Measurements from ENCODE around the gene CORO1C. TPM values are rescaled to one million over a fixed set of nuclear protein-coding genes. Genes with fewer than 3 reads are reported as not detected.

The CORO1C gene
- total RNA-seq, 1 experiment from 2014 or later, result 138 TPM

DNA sequence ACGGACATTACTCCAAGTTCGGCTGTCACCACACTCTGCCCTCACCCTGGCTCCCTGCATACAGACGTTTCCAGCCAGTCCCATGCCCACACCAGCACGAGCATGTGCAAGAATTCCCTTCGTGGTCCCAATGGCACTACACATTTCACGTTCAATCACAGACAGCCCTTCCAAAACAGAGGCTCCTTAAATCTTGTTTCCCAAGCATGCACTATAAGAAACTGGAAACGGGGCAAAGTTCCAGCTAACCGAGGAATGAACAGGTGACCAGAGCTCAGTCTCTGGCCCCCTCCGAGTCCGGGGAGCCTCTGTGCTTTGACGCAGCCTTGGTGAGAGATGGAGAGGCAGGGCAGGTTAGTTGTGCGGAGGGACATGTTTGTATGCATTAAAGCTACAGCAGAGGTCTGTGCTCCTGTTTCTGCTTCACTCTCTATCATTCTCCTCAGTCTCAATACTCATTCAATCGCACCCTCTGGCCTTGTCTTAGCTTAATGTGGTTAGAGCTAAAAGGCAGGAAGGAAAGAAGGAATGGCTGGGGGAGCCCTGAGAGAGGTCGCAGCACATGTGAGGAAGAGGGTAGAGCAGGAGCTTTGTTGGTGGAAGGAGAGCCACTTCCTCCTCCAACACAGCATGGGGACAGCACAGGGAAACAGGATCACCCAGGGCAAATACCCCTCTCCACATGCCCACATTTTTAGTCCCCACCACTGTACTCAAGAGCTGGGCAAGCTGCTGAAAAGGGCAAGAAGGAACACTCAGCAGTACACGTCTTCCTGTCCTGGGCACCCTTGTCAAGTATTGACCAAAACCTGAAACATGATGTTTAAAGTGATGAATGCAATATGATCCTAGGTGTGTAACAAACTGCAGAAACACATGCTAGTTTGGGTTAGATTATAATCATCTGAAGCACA is 85.4 kb downstream of the CORO1C start:
- DNase-seq (ENCODE audit: low read depth, low spot score), result no peak
- H3K4me2 ChIP-seq (ENCODE audit: low read length), result no peak overlapping the region
- H4K20me1 ChIP-seq (ENCODE audit: insufficient read depth), result no peaks in the 10 kb centered on the region

More for the DNA sequence above, 85.4 kb downstream of the CORO1C start:
- POLR2A ChIA-PET, result no interaction called here
- no peak overlapping the region for H2AFZ ChIP-seq (ENCODE audit: low read depth, low read length, poor library complexity, severe bottlenecking)
- no peak for ATAC-seq
- no peak overlapping the region for H3K9ac ChIP-seq (ENCODE audit: low read length)
- no peaks in the 10 kb centered on the region for H3K27me3 ChIP-seq (ENCODE audit: insufficient read depth, low read length)
- no peak overlapping the region for H3K4me3 ChIP-seq (replicated peaks in 1 of 2; ENCODE audit: low read depth in 1 of 2, low read length in 2 of 2)
- no peaks in the 10 kb centered on the region for H3K9me3 ChIP-seq (ENCODE audit: control insufficient read depth in 1 of 2, insufficient read depth in 1 of 2, low read depth in 1 of 2, low read length in 2 of 2)
- no TSS peak for BruUV-seq (replicated peaks)
- RAD21 ChIA-PET (ENCODE audit: low non-redundant PET in 1 of 2, low total read pairs in 2 of 2, uncharacterized antibody in 2 of 2, unreplicated experiment in 2 of 2), result no interaction called here
- intact Hi-C loops (cut with micrococcal nuclease), result no loop called here
- H3K79me2 ChIP-seq (ENCODE audit: insufficient read depth, low read length), result no peaks in the 10 kb centered on the region
- CTCF ChIA-PET, result interaction anchor here (1.2 kb wide), 1 partner anchor 158 kb away, joined by 4 read pairs; no protein-coding TSS in a partner anchor
- peaks cover 0 to 10% of the 10 kb centered on the region in 2 experiments; a peak in 2 of 4 replicates for H3K36me3 ChIP-seq (ENCODE audit: control insufficient read depth in 1 of 2, insufficient read depth in 2 of 2, low read length in 2 of 2)
- TF ChIP-seq CEBPB (IDR thresholded peaks at IDR 0.05; ENCODE audit: low read depth) (no peak), ZFX (IDR thresholded peaks at IDR 0.05) (no peak), JUND (IDR thresholded peaks at IDR 0.05) (no peak), EZH2phosphoT487 (IDR thresholded peaks at IDR 0.05; ENCODE audit: borderline replicate concordance) (no peak)
- TF ChIP-seq, protein P1, sequence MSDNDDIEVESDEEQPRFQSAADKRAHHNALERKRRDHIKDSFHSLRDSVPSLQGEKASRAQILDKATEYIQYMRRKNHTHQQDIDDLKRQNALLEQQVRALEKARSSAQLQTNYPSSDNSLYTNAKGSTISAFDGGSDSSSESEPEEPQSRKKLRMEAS (IDR thresholded peaks at IDR 0.05), result no peak
- TF ChIP-seq, protein P2, sequence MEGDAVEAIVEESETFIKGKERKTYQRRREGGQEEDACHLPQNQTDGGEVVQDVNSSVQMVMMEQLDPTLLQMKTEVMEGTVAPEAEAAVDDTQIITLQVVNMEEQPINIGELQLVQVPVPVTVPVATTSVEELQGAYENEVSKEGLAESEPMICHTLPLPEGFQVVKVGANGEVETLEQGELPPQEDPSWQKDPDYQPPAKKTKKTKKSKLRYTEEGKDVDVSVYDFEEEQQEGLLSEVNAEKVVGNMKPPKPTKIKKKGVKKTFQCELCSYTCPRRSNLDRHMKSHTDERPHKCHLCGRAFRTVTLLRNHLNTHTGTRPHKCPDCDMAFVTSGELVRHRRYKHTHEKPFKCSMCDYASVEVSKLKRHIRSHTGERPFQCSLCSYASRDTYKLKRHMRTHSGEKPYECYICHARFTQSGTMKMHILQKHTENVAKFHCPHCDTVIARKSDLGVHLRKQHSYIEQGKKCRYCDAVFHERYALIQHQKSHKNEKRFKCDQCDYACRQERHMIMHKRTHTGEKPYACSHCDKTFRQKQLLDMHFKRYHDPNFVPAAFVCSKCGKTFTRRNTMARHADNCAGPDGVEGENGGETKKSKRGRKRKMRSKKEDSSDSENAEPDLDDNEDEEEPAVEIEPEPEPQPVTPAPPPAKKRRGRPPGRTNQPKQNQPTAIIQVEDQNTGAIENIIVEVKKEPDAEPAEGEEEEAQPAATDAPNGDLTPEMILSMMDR (IDR thresholded peaks at IDR 0.05 in 2 of 3, conservative IDR thresholded peaks at IDR 0.05 in 1 of 3; ENCODE audit: borderline replicate concordance in 1 of 3, insufficient read depth in 1 of 3, low read depth in 2 of 3, low read length in 2 of 3), result no peak
- peaks cover 84 to 100% of the 10 kb centered on the region in 2 experiments for H3K4me1 ChIP-seq (ENCODE audit: control insufficient read depth in 1 of 2, insufficient read depth in 2 of 2, low read length in 2 of 2)
- no peak overlapping the region for H3K27ac ChIP-seq (ENCODE audit: low read depth, low read length)
- no peaks in the 10 kb centered on the region for H3K9me2 ChIP-seq (ENCODE audit: insufficient read depth)

All from HCT116 (cell line).